Activated effector memory CD4-positive, alpha-beta T cell treated with Interleukin-2 at 50 U/mL for 16 hours (primary cell): ENCODE measurements around the gene DICER1.

Experiments
- DNase-seq: peaks from one replicate; pipeline ENCODE4 v3.0.0-alpha.2; 2020

The DICER1 gene

DNA sequence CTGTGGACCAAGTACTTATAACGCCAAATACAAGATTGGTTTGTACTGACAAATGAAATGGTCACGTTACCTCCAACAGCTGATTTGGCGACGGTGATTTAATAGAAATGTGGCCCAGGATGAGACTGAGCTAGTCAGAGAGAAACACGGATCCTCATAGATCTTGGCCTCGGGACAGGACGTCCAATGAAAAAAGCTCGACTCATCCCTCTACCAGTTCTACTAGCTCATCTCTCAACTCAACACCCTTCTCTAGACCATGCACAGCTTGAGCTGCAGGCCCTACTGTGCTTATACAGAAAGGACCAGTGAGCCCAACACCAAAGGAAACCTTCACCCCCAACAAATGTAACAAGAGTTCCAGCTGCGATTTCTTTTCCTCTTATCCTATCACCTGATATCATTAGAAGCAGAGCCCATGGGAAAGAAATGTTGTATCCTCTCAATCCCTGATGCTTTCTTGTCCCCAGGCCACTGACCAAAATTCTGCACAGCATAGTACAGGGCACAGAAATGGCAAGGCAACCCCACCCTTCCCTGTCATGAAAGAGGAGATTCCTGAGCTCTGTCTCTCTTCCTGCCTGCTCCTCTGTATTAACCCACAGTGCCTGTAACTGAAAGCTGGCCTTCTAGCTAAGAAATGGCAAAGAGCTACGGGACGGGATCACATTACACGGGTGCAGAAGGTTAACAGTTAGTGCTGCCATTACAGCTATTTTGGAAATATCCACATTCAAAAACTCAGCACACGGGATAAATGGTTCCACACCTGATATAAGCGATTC lies 39.2 kb downstream of the DICER1 start:
- DNase-seq: no peak

DNA sequence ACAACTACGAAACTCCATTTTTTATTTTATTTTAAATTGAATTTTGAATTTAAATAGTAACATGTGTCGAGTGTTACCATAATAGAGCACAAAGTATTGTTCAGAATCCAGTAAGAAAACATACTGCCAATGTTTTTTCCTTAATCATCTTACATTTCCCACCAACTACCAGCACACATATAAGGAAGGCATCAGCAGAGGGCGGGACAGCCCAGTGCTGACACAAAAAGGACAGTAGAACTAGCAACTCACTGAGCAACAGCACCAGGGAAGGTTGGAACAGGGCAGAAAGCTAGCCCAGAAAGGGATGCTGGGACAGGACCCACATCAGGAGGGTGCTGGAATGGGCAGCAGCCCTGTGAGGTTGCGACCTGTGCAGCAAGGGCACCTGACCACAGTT lies 43.9 kb downstream of the DICER1 start:
- DNase-seq: no peak

DNA sequence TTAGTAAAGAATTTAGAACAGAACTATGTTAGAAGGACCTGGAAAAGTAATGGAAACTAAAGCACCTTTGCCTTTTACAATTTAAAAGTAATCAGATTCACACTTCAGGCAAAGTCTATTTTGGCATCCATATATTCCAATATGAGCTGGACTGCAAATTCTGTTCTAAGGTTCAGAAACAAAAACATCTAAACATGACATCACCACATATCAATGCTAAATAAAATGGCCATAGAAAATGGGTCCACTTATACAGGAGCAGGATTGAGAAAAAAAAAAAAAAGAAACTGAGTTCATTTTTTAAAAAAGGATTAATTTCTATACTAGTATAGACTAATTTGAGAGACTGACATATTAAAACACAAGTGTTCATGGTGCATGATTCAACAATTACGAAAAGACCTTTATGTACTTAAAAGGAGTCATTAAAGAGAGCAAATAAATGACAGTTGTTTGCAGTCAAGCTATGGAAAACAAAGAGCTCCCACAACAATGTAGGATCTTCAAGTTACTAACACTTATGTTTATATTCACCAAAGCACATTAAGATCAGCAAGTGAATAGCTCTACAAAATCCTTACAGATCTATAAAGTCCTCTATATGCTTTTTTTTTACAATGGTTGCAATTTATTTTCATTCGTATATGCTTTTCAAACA lies 45.7 kb downstream of the DICER1 start:
- DNase-seq: no peak

DNA sequence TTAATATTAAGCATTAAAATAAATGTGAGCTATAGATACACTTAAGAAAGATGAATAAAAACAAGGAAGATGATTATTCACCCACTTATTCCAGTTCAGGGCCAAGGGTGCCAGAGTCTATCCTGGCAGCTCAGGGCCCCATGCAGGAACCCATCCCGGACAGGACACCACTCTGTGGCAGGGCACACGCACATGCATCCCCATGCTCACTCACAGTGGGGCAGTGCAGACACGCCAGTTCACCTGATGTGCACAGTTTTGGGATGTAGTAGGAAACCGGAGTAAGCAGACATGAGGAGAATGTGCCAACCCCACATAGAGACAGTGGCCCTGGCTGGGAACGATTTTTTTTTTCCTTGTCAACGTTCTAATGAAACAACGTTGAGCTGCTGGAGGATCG lies 47.2 kb downstream of the DICER1 start:
- no peak for DNase-seq

DNA sequence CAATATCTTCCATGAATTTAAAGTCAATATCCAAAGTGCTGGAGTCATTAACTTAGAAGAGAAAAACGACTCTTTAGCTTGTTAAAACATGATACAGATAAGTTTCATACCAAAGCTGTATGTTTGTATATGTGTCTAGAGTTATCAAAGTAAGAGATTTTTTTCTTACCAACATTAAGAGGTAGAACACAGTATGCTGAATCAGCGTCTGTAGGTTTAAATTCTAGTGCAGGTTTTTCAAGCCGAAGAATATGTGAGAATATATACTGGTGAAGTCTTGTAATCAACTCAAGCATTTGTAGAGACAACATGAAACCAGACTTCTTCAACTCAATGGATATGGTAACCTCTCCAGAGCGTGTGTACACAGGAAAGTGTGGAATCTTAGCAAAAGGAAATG lies 49.6 kb downstream of the DICER1 start:
- no peak for DNase-seq

DNA sequence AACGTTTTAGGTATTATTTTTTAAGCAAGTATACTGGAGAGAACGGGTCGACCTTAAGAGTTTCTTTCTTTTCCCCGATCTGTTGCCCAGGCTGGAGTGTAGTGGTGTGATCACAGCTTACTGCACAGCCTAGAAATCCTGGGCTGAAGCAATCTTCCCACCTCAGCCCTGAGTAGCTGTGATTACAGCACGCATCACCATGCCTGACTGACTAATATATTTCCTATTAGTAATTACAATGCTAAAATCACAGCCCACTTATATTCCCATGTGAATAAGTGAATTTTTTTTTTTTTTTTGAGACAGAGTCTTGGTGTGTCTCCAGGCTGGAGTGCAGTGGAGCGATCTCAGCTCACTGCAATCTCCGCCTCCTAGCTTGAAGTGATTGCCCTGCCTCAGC lies 50.4 kb downstream of the DICER1 start:
- DNase-seq: no peak

DNA sequence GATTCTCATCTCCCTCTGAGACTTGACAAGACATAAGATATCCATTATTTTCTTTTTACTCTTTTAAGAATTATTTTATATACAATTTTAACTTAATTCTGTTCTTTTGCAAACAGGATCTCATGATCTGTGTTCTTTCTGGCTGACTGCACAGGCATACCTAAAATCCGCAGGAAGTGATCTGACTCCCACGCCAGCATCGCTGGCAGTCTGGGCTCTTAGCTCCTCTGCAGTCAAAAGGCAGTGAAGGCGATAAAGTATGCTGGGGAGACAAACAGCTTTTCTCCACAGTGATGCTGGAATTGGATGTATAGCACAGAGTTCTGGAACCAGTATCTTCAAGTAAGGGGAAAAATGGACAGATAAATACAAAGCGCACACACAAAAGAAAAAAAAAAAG lies 52.4 kb downstream of the DICER1 start:
- DNase-seq: no peak

DNA sequence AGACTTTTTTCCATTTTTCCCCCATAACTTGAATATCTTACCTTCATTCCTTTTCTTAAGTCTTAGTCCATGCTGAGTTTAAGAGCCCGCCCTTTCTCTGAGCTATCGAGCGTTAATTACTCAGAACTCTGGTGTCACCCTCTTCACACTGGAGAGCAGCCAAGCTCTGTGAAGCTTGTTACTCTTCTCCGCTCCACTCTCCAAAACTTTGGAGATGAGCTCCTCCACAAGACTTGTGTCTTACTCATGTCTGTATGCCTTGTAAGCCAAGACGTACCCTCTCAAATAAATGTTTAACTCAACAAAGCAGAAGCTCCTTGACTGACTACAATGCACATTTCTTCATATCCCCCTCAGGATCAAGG lies 54.7 kb downstream of the DICER1 start:
- no peak for DNase-seq

DNA sequence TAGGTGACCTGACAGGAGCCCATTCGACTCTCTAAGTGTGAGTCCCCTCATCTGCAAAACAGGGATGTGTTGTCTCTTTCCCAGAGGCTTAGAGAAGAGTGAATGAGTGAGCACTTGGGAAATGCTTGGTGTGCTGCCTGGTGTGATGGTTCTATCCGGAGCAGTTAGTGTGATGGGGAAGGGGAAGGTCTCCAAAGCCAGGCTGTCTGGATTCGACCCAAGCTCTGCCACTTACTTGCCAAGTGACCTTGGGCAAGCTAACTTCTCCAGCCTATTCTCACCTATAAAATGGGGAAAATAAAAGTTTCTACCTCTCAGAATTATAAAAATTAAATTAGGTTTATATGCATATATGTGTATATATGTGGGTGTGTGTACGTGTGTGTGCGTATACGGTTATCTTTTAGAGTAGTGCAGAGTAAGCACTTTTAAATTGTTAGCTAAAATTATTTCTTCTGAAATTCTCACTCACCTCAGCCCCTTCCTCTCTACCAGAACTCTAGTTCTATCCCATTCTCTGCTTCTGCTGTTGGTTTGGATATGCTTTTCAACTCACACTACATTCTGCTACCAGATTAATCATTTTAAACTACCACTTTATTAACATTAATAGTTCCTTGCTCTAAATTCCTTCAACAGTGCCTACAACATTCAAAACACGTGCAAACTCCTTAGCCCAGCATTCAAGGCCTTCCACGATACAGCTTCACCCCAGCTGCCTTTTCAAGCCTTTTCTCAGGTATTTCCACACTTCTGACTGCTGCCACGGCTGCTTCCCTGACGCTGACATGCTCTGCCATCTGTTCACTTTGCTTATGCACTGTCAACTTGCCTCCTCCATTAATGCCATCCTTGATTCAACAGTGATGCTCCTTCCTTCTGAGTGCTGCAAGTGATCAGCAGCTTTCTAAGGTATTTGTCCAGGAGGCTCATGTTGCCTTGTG lies 55.3 kb downstream of the DICER1 start:
- DNase-seq: no peak

DNA sequence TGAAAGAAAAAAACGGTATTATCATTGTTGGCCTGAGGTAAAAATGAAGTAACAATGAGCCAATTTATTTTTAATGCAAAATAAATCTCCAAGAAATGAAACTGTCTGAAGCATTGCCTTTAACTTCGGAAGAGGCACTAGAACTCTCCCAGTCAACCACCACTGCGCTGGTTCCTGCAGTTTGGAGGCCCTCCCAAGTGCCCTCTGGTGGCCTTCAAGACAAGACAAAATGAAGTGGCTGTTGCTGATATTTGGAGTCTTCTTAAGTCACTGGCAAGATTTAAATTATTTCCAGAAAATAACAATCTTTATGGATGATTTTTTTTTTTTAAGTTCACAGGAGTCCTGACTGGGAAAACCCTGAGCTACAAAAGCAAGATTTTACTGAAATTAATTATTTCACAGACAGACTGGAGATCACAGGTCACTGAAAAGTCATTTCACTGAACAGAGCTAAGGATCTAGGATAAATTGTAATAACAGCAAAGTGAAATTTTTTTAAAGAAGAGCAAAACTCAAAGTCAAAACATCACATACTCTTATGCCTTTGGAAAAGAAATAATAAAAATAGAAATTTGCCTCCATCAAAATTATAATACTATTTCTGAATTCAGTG lies 58.2 kb downstream of the DICER1 start:
- DNase-seq: no peak

DNA sequence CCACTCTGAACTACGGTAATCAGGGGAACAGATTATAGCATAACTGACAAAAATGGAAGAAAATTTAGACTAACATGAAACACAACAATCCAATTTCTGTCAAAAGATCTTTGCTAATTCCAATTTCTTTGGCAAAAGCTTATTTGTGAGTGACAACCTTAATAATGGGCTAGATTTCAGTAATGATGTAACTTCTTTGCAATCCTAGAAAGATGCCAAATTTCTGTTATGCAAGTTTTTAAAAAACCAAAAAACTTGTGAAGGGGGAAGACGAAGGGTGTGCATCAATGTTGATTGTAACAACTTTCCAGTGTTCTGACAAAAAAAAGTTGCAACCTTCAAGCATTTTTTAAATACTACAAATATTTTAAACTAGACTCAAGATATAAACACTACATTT lies 59.9 kb downstream of the DICER1 start:
- no peak for DNase-seq

DNA sequence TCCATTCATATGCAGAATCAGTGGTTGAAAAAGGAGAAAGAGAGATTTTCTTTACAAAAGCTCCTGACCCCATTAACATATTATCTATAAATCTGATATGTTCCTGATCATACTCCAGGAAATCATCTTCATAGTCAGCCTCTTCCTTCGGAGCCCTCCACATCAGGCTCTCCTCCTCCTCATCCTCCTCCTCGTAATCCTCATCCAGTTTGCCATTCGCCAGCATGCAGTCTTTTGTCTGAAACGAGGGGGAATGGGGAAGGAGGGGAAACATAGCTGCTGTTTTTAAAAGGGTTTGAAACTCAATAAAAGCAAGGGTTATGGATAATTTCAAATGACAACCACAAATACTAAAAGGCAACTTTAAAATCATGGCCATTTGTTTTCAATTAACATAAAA lies 60.9 kb downstream of the DICER1 start:
- no peak for DNase-seq

DNA sequence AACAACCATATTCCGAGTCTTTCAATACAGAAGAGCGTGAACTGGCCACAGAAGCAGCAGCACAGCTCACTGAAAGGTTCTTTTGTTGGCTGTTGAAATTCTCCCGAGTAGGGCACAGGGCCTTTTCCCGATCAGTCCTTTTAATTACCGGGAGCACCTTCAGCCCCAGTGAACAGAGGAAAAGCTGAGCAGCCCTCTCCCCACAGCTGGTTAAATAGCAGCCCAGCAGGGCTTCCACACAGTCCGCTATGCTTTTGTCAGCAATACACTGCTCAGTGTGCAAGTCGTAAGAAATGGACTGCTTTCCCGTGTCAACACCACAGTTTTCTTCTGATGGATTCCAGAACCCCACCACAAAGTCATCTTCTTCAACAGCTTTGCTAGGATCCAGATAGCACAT lies 61.3 kb downstream of the DICER1 start:
- DNase-seq: no peak

DNA sequence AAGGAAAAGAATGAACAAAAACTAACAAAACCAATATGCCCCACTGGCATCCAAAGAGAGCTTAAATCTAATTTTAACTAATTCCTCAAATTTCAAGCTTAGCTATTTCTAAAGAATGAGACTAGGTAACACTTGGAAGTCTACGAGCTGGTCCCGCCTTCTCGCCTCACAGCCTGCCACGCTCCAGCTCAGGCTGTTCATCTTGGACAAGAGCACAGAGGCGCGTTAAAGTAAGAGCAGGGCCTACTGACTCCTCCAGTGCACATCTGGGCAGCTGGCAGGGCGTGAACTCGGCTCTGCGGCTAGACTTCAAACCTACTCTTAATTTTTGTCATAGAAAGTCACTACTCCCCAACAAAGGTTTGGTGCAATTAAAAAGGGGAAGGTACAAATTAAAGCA lies 64.6 kb downstream of the DICER1 start:
- no peak for DNase-seq

DNA sequence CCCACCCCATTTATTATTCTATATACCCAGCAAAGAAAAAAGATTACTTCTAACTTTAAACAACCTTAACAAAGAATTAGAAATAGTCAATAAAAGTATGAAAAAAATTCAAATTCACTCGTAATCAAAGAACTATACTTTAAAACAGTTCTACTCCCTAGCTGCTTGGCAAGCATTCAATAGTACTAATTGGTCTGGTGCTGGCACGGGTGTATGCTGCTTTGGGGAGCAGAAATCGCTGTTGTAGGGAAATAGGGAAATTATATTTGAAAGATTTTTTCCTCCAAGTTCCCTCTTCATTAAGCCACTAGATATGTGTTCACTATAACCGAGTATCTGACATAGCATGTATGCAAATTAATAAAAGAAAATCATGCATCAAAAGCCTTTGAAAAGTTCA lies 65.7 kb downstream of the DICER1 start:
- no peak for DNase-seq

DNA sequence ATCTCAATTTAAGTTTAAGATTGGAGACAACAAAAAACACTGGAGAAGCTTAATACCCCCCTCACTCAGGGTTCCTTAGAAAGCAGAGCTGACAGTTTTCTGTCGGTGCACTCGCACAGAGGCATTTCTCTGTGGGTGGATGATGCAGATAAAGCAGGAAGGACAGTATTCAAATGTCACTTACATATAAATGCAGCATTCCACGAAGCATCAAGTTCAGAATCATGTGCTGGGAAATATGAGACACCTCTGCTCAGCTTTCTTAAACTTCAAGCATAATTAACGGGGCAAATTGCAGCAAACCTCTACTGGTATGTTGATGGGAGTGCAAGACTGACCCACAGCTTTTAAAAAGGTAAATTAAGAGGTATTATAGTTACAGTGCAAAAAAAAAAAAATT lies 68.7 kb downstream of the DICER1 start:
- DNase-seq: no peak

DNA sequence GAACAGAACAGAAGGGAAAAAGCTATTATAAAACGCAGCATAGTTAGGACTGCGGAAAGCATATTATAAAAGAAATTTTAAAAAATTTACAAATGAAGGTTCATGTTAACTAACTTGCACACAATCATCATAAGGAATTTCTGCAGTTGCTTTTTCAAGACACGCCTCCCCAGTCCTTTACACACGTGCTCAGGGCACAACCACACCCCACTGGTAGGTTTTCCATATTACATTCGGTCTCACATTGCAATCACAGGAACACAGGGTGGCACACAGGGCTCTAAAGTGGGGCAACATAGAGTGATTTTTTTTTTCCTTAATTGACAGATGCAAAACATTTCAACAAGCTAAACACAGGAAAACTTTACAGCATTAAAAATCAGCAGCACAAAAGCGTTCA lies 69.7 kb downstream of the DICER1 start:
- no peak for DNase-seq

DNA sequence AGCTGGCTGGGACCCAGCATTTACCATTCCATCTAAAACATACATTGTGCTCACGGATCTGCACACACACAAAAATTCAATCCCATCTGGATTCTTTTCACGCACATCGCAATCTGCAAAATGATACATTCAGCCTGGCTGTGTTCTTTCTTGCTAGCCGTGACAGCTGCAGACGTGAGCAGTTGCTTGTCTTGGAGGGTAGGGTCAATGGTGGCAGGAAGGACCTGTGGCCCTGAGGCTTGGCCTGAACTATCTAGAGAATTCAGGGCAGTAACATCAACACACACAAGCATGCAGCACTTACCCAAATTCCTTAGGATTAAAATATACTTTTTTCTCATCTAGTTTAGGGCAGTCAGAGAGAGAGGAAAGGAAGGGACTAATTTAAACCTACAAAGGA lies 72.0 kb downstream of the DICER1 start:
- no peak for DNase-seq

DNA sequence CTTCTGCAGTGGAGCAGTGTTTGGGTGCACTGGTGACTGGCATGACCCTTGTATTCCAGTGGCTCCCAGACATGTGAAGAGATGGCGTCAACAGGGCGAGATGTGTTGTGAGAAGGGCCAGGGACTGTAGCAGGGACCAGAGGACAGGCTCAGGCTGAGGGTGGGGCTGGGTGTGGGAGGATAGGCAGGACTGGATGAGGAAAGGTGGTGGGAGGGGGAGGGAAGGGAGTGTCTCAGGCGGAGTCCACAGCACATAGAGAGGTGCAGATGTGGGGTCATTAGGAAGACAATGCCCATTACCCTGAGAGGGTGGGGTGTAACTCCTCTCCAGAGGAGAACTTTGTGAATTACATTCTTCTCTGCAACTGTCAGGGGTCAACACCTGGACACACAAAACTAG lies 78.5 kb downstream of the DICER1 start:
- DNase-seq: no peak

DNA sequence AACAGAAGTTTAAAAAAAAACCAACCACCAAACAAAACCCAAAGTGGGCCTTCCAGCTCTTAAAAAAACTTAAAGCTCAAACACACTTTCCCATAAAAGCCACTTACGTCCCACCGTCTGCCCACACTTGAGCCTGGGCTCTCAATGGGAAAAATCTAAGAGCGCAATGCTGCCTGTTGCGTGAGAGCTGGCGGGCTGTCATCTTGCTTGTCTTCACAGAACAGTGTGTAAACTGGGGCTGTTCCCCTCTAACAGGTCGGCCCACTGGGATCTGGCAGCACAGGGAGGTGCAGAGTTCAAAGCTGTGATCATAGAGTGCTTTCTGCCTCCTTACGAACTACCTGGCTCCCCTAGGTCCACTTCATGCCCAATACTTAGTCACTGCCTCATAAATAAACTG lies 80.0 kb downstream of the DICER1 start:
- DNase-seq: no peak

DNA sequence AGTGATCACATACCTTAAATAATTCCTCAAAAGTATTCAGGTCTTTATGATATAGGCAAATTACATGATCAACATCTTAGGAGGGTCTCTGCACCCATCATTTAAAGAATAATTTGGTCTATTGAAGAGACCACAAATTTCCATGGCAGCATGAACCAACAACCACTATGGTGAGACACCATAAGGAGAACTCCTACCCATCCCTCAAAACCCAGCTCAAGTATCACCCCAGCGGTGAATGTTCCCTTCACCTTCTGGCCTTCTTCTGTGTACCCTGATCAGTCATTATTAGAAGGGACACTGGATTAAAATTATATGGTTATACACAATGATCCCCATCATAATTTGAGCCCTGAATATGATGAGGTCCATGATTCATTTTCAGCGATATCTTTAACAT lies 81.5 kb downstream of the DICER1 start:
- DNase-seq: no peak

DNA sequence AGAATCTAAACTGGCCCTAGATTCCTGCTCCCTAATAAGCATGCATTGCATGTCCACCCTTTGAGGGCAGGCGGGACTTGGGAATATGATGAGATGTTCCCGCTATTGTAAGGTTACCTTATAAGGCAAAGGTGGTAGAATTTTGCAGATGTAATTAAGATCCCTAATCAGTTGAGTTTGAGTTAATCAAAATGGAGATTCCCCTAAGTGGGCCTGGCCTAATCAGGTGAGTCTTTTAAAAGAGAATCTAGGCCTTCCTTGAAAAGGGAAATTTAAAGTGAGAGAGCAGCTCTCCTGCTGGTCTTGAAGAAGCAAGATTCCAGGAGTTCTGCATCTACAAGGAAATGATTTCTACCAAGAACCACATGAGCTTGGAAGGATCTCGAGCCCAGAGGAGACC lies 83.4 kb downstream of the DICER1 start:
- DNase-seq: no peak

DNA sequence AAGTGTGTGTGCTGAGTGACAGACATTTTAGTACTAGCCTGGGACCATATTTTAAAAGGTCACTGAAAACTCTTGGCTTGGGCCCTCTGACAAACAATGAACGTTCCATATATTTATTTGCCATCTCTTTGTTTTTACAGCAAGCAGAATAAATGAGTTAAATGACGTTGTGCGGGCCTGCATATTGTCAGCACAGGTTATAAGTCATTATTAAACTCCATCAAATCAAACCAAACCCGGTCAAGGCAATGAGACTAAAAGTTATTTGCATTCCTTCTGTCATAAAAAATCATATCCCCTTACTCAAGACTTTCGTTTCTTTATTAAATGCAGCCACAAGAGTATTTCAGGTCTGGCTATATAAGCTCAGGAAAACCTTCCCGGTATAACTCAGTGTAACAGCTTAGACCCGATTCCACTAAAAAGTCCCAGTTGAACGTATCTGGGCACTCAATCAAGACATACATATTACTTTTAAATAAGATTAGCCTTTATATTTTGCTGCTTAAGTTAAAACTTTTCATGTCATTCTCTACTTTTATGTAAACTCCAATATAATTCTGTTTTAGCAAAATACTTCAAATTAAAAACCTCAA lies 84.9 kb downstream of the DICER1 start:
- no peak for DNase-seq
